SK-N-SH (cell line): ENCODE data around the gene ASTN2. TPM values are rescaled to one million over a fixed set of nuclear protein-coding genes. Genes with fewer than 3 reads are reported as not detected.

Experiments
- CTCF ChIA-PET: fragments of 300-600, 350-600 bp; formaldehyde crosslinking; extraction: SDS; loops from one replicate; lab custom pipeline; 2021; lab: Yijun Ruan, JAX
- POLR2A ChIA-PET: fragments of 350-600 bp; sonication (Branson Sonifier 250); formaldehyde crosslinking; extraction: SDS; loops from one replicate; lab custom pipeline; 2020; ENCODE audit warnings: antibody characterized with exemption, inconsistent platforms; lab: Yijun Ruan, JAX
- DNase-seq: peaks from one replicate; pipeline ENCODE4 v3.0.0; 2012
- H2AFZ ChIP-seq: fragments of 200-600 bp; sonication (generic); 2 replicates; pipeline ENCODE4 v1.8.1; 2016; ENCODE audit warnings: antibody characterized with exemption, mild to moderate bottlenecking, low read depth
- H3F3A ChIP-seq: fragments of 200-600 bp; sonication (generic); replicated peaks from 2 replicates; pipeline ENCODE3; 2016; ENCODE audit warnings: antibody characterized with exemption, mild to moderate bottlenecking; ENCODE audit not compliant: insufficient read depth
- H3K27ac ChIP-seq, 2 experiments: fragments of 200-500 bp in 1 of 2; fragments of 200-600 bp in 1 of 2; sonication (Bioruptor generic) in 1 of 2; sonication (generic), shearing (Covaris generic) in 1 of 2; 2 replicates each; pipeline versions ENCODE4 v1.5.1 to v1.6.1; 2014 to 2016; ENCODE audit warnings: low read depth in 2 of 2, inconsistent platforms in 1 of 2, low read length in 1 of 2, mild to moderate bottlenecking in 1 of 2, mixed read lengths in 1 of 2
- H3K27me3 ChIP-seq: fragments of 200-600 bp; sonication (generic), shearing (Covaris generic); 2 replicates; pipeline ENCODE4 v1.6.1; 2016; ENCODE audit warnings: mixed run types; ENCODE audit not compliant: insufficient read depth
- H3K36me3 ChIP-seq, 2 experiments: fragments of 200-500 bp in 1 of 2; fragments of 200-600 bp in 1 of 2; sonication (Bioruptor generic) in 1 of 2; sonication (generic) in 1 of 2; replicated peaks in 1 of 2; 2 replicates each; pipeline versions ENCODE3 to v1.5.1; 2014 to 2016; ENCODE audit warnings: low read length in 1 of 2, mild to moderate bottlenecking in 1 of 2; ENCODE audit not compliant: insufficient read depth in 2 of 2, control insufficient read depth in 1 of 2
- H3K4me1 ChIP-seq, 2 experiments: fragments of 200-500 bp in 1 of 2; fragments of 200-600 bp in 1 of 2; sonication (Bioruptor generic) in 1 of 2; sonication (generic), shearing (Covaris generic) in 1 of 2; 2 replicates each; pipeline versions ENCODE4 v1.5.1 to v1.6.1; 2014 to 2016; ENCODE audit warnings: low read depth in 1 of 2, low read length in 1 of 2, mixed run types in 1 of 2; ENCODE audit not compliant: insufficient read depth in 2 of 2, control insufficient read depth in 1 of 2
- H3K4me2 ChIP-seq: fragments of 200-600 bp; sonication (generic), shearing (Covaris generic); 2 replicates; pipeline ENCODE4 v1.6.1; 2017; ENCODE audit warnings: mixed run types
- H3K4me3 ChIP-seq, 2 experiments: fragments of 200-500 bp in 1 of 2; fragments of 200-600 bp in 1 of 2; sonication (Bioruptor generic) in 1 of 2; sonication (generic), shearing (Covaris generic) in 1 of 2; 2 replicates each; pipeline versions ENCODE4 v1.5.1 to v1.8.1; 2014 to 2016; ENCODE audit warnings: low read depth in 2 of 2, inconsistent platforms in 1 of 2, low read length in 1 of 2, mild to moderate bottlenecking in 1 of 2, mixed read lengths in 1 of 2, moderate library complexity in 1 of 2
- H3K79me2 ChIP-seq: fragments of 200-600 bp; sonication (generic); 2 replicates; pipeline ENCODE4 v1.8.1; 2017; ENCODE audit warnings: mild to moderate bottlenecking; ENCODE audit not compliant: insufficient read depth
- H3K9ac ChIP-seq: fragments of 200-600 bp; sonication (generic); 2 replicates; pipeline ENCODE4 v1.6.1; 2017; ENCODE audit warnings: mixed run types
- H3K9me2 ChIP-seq: fragments of 200-600 bp; sonication (generic); 2 replicates; pipeline ENCODE4 v1.6.1; 2017; ENCODE audit warnings: mixed run types
- H3K9me3 ChIP-seq: fragments of 200-600 bp; sonication (generic); 2 replicates; pipeline ENCODE4 v1.6.1; 2017; ENCODE audit warnings: mixed run types, mild to moderate bottlenecking, moderate library complexity
- H4K20me1 ChIP-seq: fragments of 200-600 bp; sonication (generic); 2 replicates; pipeline ENCODE4 v1.6.1; 2017; ENCODE audit warnings: mild to moderate bottlenecking, mixed run types; ENCODE audit not compliant: insufficient read depth
- CHD2 ChIP-seq: fragments of 150-350 bp; IDR thresholded peaks from 2 replicates; pipeline ENCODE4 v1.6.1; 2018; ENCODE audit warnings: low read length; ENCODE audit not compliant: partially characterized antibody
- JUND ChIP-seq: IDR thresholded peaks from 2 replicates; pipeline ENCODE4 v1.4.0; 2012
- MXI1 ChIP-seq: IDR thresholded peaks from 2 replicates; pipeline ENCODE4 v1.6.1; 2012; ENCODE audit warnings: mild to moderate bottlenecking, low read depth, low read length, improper control_type of control experiment
- NRF1 ChIP-seq: IDR thresholded peaks from 2 replicates; pipeline ENCODE4 v1.6.1; 2012; ENCODE audit warnings: low read depth, mild to moderate bottlenecking, low read length
- POLR2AphosphoS5 ChIP-seq: IDR thresholded peaks from 2 replicates; pipeline ENCODE4 v1.6.1; 2012; ENCODE audit warnings: low read depth, low read length
- RFX5 ChIP-seq: IDR thresholded peaks from 2 replicates; pipeline ENCODE4 v1.6.1; 2012; ENCODE audit warnings: mild to moderate bottlenecking, improper control_type of control experiment, low read length
- SIN3A ChIP-seq: IDR thresholded peaks from 2 replicates; pipeline ENCODE4 v1.6.1; 2012; ENCODE audit warnings: low read depth, mild to moderate bottlenecking, low read length, moderate library complexity, borderline replicate concordance
- TAF1 ChIP-seq: IDR thresholded peaks from 2 replicates; pipeline ENCODE4 v1.6.1; 2012; ENCODE audit warnings: low read depth, mild to moderate bottlenecking, low read length, moderate library complexity, borderline replicate concordance
- TEAD4 ChIP-seq: IDR thresholded peaks from 2 replicates; pipeline ENCODE4 v1.4.0; 2012; ENCODE audit warnings: mild to moderate bottlenecking, borderline replicate concordance; ENCODE audit not compliant: insufficient read depth
- WGBS: methylation state at CpG from one replicate; pipeline ENCODE4 v1.1.6; 2017; ENCODE audit warnings: low lambda C conversion rate; 5-methylcytosine and 5-hydroxymethylcytosine counted together
- polyA plus RNA-seq, 3 experiments: library from polyadenylated mRNA; depleted of rRNA; stranded (reverse); fragments of >200 nt; gene quantifications; 2 replicates each; pipeline ENCODE4 v1.2.3, GENCODE V29; 2012
- TF ChIP-seq, protein P1 (sequence below): fragments of 150-350 bp; IDR thresholded peaks from 2 replicates; pipeline ENCODE4 v1.6.1; 2017; ENCODE audit warnings: antibody characterized with exemption, low read length, low read depth, borderline replicate concordance

Gene ASTN2
- polyA plus RNA-seq, 1 of the 3 experiments (the other 2 are of a cell fraction): 6.6 TPM

GRCh38 chr9:117375956-117376355 lies 38.9 kb downstream of the ASTN2 start:
- Histone ChIP-seq H2AFZ (no peak overlapping the region), H3K9me2 (no peaks in the 10 kb centered on the region), H3K9me3 (no peaks in the 10 kb centered on the region), H3K79me2 (no peaks in the 10 kb centered on the region), H3K4me3 (no peak overlapping the region), H3K4me1 (peaks cover 0 to 28% of the 10 kb centered on the region in 2 experiments; a peak in 2 of 4 replicates), H3K27ac (peak overlapping the region in 1 of 2 experiments; percentile 75; a peak in 2 of 4 replicates), H3K4me2 (no peak overlapping the region), H4K20me1 (no peaks in the 10 kb centered on the region), H3F3A (no peaks in the 10 kb centered on the region), H3K27me3 (no peaks in the 10 kb centered on the region), H3K36me3 (no peaks in the 10 kb centered on the region), H3K9ac (no peak overlapping the region)
- ChIA-PET CTCF (interaction anchor here (0.8 to 2.5 kb wide), 10 partner anchors 10 to 129 kb away, joined by 3 to 11 read pairs (median 4); no protein-coding TSS in a partner anchor), POLR2A (no interaction called here)
- no peak for DNase-seq
- 0% methylated on average over 1 of the region's 1 CpG for WGBS
- TF ChIP-seq NRF1 (no peak), MXI1 (no peak), TAF1 (no peak)

DNA sequence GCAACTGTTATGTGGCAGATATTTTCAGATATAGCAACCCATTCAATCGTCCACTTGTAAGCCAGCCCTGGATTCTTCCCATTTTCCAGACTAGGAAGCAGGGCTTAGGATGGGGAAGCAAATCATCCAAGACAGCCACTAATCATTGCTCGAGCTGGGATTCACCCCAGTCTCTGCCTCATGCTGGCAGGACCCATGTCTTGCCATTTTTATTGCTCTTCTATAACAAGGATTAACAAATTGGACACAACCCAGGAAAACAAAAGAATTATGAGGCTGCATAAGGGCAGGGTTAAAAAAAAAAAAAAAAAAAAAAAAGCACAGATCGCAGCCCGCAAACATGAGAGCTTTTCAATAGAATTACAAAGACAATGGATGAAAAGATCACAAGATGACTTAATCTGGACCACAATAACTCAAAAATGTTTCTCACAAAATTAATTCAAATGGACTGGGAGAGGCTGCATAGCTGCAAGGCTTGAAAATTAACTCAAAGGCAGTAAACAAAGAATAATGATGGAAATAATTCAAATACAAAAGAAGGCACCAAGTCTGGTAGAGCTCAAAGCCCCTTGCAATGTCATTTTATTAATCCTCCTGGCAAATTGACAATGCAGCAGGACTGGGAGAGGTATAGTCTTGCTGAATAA lies 40.7 kb downstream of the ASTN2 start:
- no peaks in the 10 kb centered on the region for H3K9me2 ChIP-seq
- TF ChIP-seq SIN3A (no peak), RFX5 (no peak), CHD2 (no peak), JUND (no peak), POLR2AphosphoS5 (no peak), TEAD4 (no peak)
- TF ChIP-seq, protein P1, sequence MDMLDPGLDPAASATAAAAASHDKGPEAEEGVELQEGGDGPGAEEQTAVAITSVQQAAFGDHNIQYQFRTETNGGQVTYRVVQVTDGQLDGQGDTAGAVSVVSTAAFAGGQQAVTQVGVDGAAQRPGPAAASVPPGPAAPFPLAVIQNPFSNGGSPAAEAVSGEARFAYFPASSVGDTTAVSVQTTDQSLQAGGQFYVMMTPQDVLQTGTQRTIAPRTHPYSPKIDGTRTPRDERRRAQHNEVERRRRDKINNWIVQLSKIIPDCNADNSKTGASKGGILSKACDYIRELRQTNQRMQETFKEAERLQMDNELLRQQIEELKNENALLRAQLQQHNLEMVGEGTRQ: no peak
- no peaks in the 10 kb centered on the region for H3F3A ChIP-seq
- H3K27ac ChIP-seq: peak overlapping the region in 1 of 2 experiments; percentile 75; a peak in 2 of 4 replicates
- no peak overlapping the region for H3K4me3 ChIP-seq
- ChIA-PET POLR2A (interaction anchor here (0.6 to 1.0 kb wide), 3 partner anchors 12 to 91 kb away, joined by 3 to 5 read pairs (median 3); no protein-coding TSS in a partner anchor), CTCF (interaction anchor here (0.8 to 1.7 kb wide), 5 partner anchors 8 to 39 kb away, joined by 3 to 5 read pairs (median 4); no protein-coding TSS in a partner anchor)
- H3K4me1 ChIP-seq: peaks cover 0 to 32% of the 10 kb centered on the region in 2 experiments; a peak in 2 of 4 replicates
- no peaks in the 10 kb centered on the region for H3K27me3 ChIP-seq
- no peaks in the 10 kb centered on the region for H3K36me3 ChIP-seq
- no peak overlapping the region for H2AFZ ChIP-seq
- H3K79me2 ChIP-seq: no peaks in the 10 kb centered on the region
- DNase-seq: no peak
- H3K9ac ChIP-seq: no peak overlapping the region
- no peak overlapping the region for H3K4me2 ChIP-seq
- no peaks in the 10 kb centered on the region for H4K20me1 ChIP-seq
- no peaks in the 10 kb centered on the region for H3K9me3 ChIP-seq
- WGBS: 18% methylated on average over 4 of the region's 4 CpGs
